ENCODE data around the gene LARP1.

The LARP1 gene

DNA sequence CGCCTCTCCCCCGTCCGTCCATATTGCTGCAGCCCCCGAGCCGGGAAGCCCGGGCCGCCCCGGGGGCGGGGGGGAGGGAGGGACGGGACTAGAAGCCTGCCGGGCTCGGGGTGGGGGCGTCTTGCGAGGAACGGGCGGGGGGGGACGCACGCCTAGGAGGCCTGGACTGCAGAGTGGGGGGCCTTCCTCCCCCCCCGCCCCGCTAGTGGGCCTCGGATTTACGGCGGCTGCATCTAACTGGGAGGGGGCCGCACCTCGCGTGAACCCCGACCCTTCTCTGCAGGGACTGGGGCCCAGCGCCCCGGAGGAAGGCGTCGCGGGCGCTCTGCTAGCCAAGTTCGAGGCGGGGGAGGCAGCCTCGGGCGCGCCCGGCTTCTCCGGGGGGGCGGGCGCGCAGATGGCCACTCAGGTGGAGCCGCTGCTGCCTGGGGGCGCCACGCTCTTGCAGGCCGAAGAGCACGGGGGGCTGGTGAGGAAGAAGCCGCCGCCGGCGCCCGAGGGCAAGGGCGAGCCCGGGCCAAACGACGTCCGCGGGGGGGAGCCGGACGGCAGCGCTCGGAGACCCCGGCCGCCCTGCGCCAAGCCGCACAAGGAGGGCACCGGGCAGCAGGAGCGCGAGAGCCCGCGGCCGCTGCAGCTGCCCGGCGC lies at the start of gene LARP1:
LARP1 (plus strand) TSS at position 17 of the 648 bp plus-strand sequence; CDS start at position 398, 381 bp downstream.
- peaks cover 8% of the 10 kb centered on the region; the same call in 1 of the 2 replicates for H3F3A ChIP-seq (ENCODE audit: insufficient read depth)
- peaks cover 65% of the 10 kb centered on the region for H3K79me2 ChIP-seq (ENCODE audit: insufficient read depth, low read length)
- TF ChIP-seq EZH2phosphoT487 (conservative IDR thresholded peaks at IDR 0.05; ENCODE audit: low read length): no peak
- TF ChIP-seq, protein P1, sequence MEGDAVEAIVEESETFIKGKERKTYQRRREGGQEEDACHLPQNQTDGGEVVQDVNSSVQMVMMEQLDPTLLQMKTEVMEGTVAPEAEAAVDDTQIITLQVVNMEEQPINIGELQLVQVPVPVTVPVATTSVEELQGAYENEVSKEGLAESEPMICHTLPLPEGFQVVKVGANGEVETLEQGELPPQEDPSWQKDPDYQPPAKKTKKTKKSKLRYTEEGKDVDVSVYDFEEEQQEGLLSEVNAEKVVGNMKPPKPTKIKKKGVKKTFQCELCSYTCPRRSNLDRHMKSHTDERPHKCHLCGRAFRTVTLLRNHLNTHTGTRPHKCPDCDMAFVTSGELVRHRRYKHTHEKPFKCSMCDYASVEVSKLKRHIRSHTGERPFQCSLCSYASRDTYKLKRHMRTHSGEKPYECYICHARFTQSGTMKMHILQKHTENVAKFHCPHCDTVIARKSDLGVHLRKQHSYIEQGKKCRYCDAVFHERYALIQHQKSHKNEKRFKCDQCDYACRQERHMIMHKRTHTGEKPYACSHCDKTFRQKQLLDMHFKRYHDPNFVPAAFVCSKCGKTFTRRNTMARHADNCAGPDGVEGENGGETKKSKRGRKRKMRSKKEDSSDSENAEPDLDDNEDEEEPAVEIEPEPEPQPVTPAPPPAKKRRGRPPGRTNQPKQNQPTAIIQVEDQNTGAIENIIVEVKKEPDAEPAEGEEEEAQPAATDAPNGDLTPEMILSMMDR (IDR thresholded peaks at IDR 0.05; ENCODE audit: insufficient read depth, low read length, poor library complexity, severe bottlenecking): no peak
- H3K9me2 ChIP-seq (replicated peaks; ENCODE audit: insufficient read depth, low read length): no peaks in the 10 kb centered on the region
- peak within 1 kb of the TSS; percentile 75 for H2AFZ ChIP-seq (ENCODE audit: low read depth, low read length, severe bottlenecking)
- H3K36me3 ChIP-seq (ENCODE audit: low read length): no peaks in the 10 kb centered on the region; the same call in 1 of the 2 replicates
- H3K9me3 ChIP-seq (ENCODE audit: insufficient read depth, low read length): no peaks in the 10 kb centered on the region
- peaks cover 20% of the 10 kb centered on the region for H4K20me1 ChIP-seq (ENCODE audit: low read depth, low read length)
- H3K27ac ChIP-seq (ENCODE audit: low read depth, low read length): peak within 1 kb of the TSS; percentile 87
- peak within 1 kb of the TSS; percentile 96 for H3K4me3 ChIP-seq (ENCODE audit: insufficient read depth, low read length, poor library complexity, severe bottlenecking)
- no peaks in the 10 kb centered on the region for H3K27me3 ChIP-seq (ENCODE audit: low read length)
- H3K4me2 ChIP-seq (ENCODE audit: low read depth, low read length, poor library complexity, severe bottlenecking): peak within 1 kb of the TSS; percentile 99
- H3K9ac ChIP-seq (ENCODE audit: low read length): peak within 1 kb of the TSS; percentile 100

DNA sequence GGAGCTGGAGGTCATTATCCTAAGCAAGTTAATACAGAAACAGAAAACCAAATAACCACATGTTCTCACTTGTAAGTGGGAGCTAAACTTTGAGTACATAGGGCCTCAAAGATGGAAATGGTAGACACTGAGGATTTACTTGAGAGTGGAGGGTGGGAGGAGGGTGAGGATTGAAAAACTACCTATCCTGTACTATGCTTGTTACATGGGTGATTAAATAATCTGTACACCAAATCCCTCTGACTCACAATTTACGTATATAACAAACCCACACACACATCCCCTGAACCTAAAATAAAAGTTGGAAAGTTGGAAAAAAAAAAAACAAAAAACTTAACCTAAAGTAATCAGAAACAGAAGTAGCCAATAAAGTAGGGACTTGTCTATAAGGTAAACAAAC lies 48.8 kb upstream of the LARP1 start:
- Histone ChIP-seq H2AFZ (ENCODE audit: low read depth, low read length, severe bottlenecking) (no peak overlapping the region), H3K27ac (ENCODE audit: low read depth, low read length) (no peak overlapping the region), H4K20me1 (ENCODE audit: low read depth, low read length) (no peaks in the 10 kb centered on the region), H3K36me3 (ENCODE audit: low read length) (no peaks in the 10 kb centered on the region), H3K9ac (ENCODE audit: low read length) (no peak overlapping the region), H3K4me2 (ENCODE audit: low read depth, low read length, poor library complexity, severe bottlenecking) (no peak overlapping the region), H3K9me2 (replicated peaks; ENCODE audit: insufficient read depth, low read length) (no peaks in the 10 kb centered on the region), H3K27me3 (ENCODE audit: low read length) (no peaks in the 10 kb centered on the region), H3K4me3 (ENCODE audit: insufficient read depth, low read length, poor library complexity, severe bottlenecking) (no peak overlapping the region), H3K9me3 (ENCODE audit: insufficient read depth, low read length) (no peaks in the 10 kb centered on the region), H3K79me2 (ENCODE audit: insufficient read depth, low read length) (no peaks in the 10 kb centered on the region), H3F3A (ENCODE audit: insufficient read depth) (no peaks in the 10 kb centered on the region)
- TF ChIP-seq EZH2phosphoT487 (conservative IDR thresholded peaks at IDR 0.05; ENCODE audit: low read length): no peak
- TF ChIP-seq, protein P1 (IDR thresholded peaks at IDR 0.05; ENCODE audit: insufficient read depth, low read length, poor library complexity, severe bottlenecking): no peak

DNA sequence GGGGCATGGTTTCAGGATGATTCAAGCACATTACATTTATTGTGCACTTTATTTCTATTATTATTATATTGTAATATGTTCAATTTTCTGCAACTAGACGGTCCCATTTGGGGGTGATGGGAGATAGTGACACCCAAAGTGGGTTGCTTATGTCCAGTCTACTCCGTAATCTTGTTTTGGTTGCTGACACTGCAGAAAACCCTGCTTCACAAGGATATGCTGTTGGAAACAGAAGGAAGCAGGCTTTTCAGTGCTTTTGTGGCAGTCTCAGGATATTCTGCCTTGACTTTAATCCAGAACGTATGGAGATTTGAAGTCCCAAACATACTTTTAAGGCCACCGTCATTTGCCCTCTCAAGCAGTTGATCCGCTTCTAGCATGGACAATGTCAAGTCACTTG lies 47.5 kb upstream of the LARP1 start:
- no peak overlapping the region for H3K27ac ChIP-seq (ENCODE audit: low read depth, low read length)
- no peaks in the 10 kb centered on the region for H3K79me2 ChIP-seq (ENCODE audit: insufficient read depth, low read length)
- H3K9me3 ChIP-seq (ENCODE audit: insufficient read depth, low read length): no peaks in the 10 kb centered on the region
- H3K9me2 ChIP-seq (replicated peaks; ENCODE audit: insufficient read depth, low read length): no peaks in the 10 kb centered on the region
- H3K27me3 ChIP-seq (ENCODE audit: low read length): no peaks in the 10 kb centered on the region
- no peaks in the 10 kb centered on the region for H4K20me1 ChIP-seq (ENCODE audit: low read depth, low read length)
- no peaks in the 10 kb centered on the region for H3K36me3 ChIP-seq (ENCODE audit: low read length)
- no peak for TF ChIP-seq EZH2phosphoT487 (conservative IDR thresholded peaks at IDR 0.05; ENCODE audit: low read length)
- TF ChIP-seq, protein P1 (IDR thresholded peaks at IDR 0.05; ENCODE audit: insufficient read depth, low read length, poor library complexity, severe bottlenecking): no peak
- H2AFZ ChIP-seq (ENCODE audit: low read depth, low read length, severe bottlenecking): no peak overlapping the region
- H3K9ac ChIP-seq (ENCODE audit: low read length): no peak overlapping the region
- H3K4me3 ChIP-seq (ENCODE audit: insufficient read depth, low read length, poor library complexity, severe bottlenecking): no peak overlapping the region
- H3K4me2 ChIP-seq (ENCODE audit: low read depth, low read length, poor library complexity, severe bottlenecking): no peak overlapping the region
- H3F3A ChIP-seq (ENCODE audit: insufficient read depth): no peaks in the 10 kb centered on the region
